ENCODE results near the gene SORBS2.

DNA sequence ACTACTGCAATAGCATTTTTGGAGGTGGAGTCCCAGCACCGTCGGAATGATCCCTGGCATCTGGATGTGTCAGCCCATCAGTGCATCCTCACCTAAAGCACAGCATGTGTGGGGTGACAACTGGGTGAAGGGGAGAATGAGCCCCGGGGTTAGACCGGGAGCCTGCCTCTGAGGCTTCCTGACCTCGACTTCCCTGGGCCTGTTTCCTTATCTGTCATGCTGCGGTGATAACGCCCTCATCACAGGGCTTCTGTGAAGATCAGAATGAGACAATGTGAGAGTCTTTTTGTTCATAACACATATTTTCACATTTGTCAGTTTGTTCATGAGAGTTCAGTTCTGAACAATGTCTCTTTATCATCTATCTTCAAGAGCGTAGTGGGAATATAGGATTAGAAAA, 245.6 kb downstream of the SORBS2 start:
- TF ChIP-seq, protein P1, sequence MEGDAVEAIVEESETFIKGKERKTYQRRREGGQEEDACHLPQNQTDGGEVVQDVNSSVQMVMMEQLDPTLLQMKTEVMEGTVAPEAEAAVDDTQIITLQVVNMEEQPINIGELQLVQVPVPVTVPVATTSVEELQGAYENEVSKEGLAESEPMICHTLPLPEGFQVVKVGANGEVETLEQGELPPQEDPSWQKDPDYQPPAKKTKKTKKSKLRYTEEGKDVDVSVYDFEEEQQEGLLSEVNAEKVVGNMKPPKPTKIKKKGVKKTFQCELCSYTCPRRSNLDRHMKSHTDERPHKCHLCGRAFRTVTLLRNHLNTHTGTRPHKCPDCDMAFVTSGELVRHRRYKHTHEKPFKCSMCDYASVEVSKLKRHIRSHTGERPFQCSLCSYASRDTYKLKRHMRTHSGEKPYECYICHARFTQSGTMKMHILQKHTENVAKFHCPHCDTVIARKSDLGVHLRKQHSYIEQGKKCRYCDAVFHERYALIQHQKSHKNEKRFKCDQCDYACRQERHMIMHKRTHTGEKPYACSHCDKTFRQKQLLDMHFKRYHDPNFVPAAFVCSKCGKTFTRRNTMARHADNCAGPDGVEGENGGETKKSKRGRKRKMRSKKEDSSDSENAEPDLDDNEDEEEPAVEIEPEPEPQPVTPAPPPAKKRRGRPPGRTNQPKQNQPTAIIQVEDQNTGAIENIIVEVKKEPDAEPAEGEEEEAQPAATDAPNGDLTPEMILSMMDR (IDR thresholded peaks at IDR 0.05; ENCODE audit: low read depth, low read length): no peak
- TF ChIP-seq POLR2A (IDR thresholded peaks at IDR 0.05; ENCODE audit: extremely low read depth, insufficient read length) (no peak), MYC (IDR thresholded peaks at IDR 0.05; ENCODE audit: low read depth, low read length) (no peak)
- TF ChIP-seq, protein P2, sequence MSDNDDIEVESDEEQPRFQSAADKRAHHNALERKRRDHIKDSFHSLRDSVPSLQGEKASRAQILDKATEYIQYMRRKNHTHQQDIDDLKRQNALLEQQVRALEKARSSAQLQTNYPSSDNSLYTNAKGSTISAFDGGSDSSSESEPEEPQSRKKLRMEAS (IDR thresholded peaks at IDR 0.05; ENCODE audit: low read depth, low read length): no peak

Measured in NB4 (cell line).